IMR-90 (cell line): ENCODE data around the gene DIAPH1. TPM values are rescaled to one million over a fixed set of nuclear protein-coding genes. Genes with fewer than 3 reads are reported as not detected.
A peak's percentile ranks its signal among the peaks of the same experiment; 100 is the strongest.

Experiments
- ATAC-seq: fragments of 200-7000 bp; cut with Tn5 transposase; 2 replicates; pipeline ENCODE4 v1.9.1; 2020; ENCODE audit warnings: low read depth, mild to moderate bottlenecking, moderate library complexity
- BruUV-seq: library from RNA; stranded (reverse); fragments of 400-500 nt; replicated peaks from 2 replicates; lab custom pipeline; 2021; lab: Mats Ljungman, UMichigan
- CTCF ChIA-PET: fragments of 300-600 bp; formaldehyde crosslinking; extraction: SDS; loops from one replicate; lab custom pipeline; 2021; ENCODE audit warnings: antibody characterized with exemption; lab: Yijun Ruan, JAX
- POLR2A ChIA-PET: fragments of 300-600 bp; sonication (Branson Sonifier 250); formaldehyde crosslinking; loops from one replicate; lab custom pipeline; 2022; ENCODE audit warnings: antibody characterized with exemption; ENCODE audit not compliant: unreplicated experiment; lab: Charles Lee
- DNase-seq: peaks from one replicate; pipeline ENCODE4 v3.0.0; 2013
- H2AFZ ChIP-seq: replicated peaks from 2 replicates; pipeline ENCODE3; 2013; ENCODE audit warnings: low read length, mild to moderate bottlenecking; ENCODE audit not compliant: poor library complexity
- H2AK5ac ChIP-seq: 2 replicates; pipeline ENCODE4 v1.6.1; 2013; ENCODE audit warnings: low read depth, low read length, inconsistent platforms
- H2AK9ac ChIP-seq: replicated peaks from 2 replicates; pipeline ENCODE3; 2013; ENCODE audit warnings: mild to moderate bottlenecking, low read depth, low read length, moderate library complexity; ENCODE audit not compliant: poor library complexity
- H2BK120ac ChIP-seq: 2 replicates; pipeline ENCODE4 v1.6.1; 2013; ENCODE audit warnings: low read depth, low read length, inconsistent platforms
- H2BK15ac ChIP-seq: 3 replicates; pipeline ENCODE4 v1.6.1; 2013; ENCODE audit warnings: low read depth, low read length, inconsistent platforms
- H2BK20ac ChIP-seq: 2 replicates; pipeline ENCODE4 v1.6.1; 2013; ENCODE audit warnings: low read depth, mild to moderate bottlenecking, inconsistent platforms, low read length, moderate library complexity
- H2BK5ac ChIP-seq: 2 replicates; pipeline ENCODE4 v1.6.1; 2013; ENCODE audit warnings: mild to moderate bottlenecking, low read depth, low read length, inconsistent platforms; ENCODE audit not compliant: poor library complexity, severe bottlenecking
- H3K14ac ChIP-seq: replicated peaks from 2 replicates; pipeline ENCODE4 v1.6.1; 2013; ENCODE audit warnings: low read depth, low read length, inconsistent platforms
- H3K18ac ChIP-seq: 2 replicates; pipeline ENCODE4 v1.6.1; 2013; ENCODE audit warnings: low read depth, low read length, control low read depth
- H3K23ac ChIP-seq: 2 replicates; pipeline ENCODE4 v1.6.1; 2013; ENCODE audit warnings: low read depth, low read length, inconsistent platforms
- H3K27ac ChIP-seq: 2 replicates; pipeline ENCODE4 v1.5.1; 2013; ENCODE audit warnings: mild to moderate bottlenecking, control low read depth, low read length; ENCODE audit not compliant: insufficient read depth
- H3K27me3 ChIP-seq: 2 replicates; pipeline ENCODE4 v1.6.1; 2013; ENCODE audit warnings: low read length; ENCODE audit not compliant: control insufficient read depth, insufficient read depth
- H3K36me3 ChIP-seq: 2 replicates; pipeline ENCODE4 v1.6.1; 2013; ENCODE audit warnings: low read length, mixed read lengths; ENCODE audit not compliant: control insufficient read depth, insufficient read depth
- H3K4ac ChIP-seq: 2 replicates; pipeline ENCODE4 v1.6.1; 2013; ENCODE audit warnings: low read depth, low read length, inconsistent platforms
- H3K4me1 ChIP-seq: 2 replicates; pipeline ENCODE4 v1.6.1; 2013; ENCODE audit warnings: low read length, mixed read lengths; ENCODE audit not compliant: control insufficient read depth, insufficient read depth
- H3K4me2 ChIP-seq: 2 replicates; pipeline ENCODE4 v1.6.1; 2013; ENCODE audit warnings: low read depth, mild to moderate bottlenecking, control low read depth, low read length, moderate library complexity
- H3K4me3 ChIP-seq: 2 replicates; pipeline ENCODE4 v1.5.1; 2013; ENCODE audit warnings: low read depth, mild to moderate bottlenecking, control low read depth, low read length, moderate library complexity; ENCODE audit not compliant: insufficient read depth
- H3K56ac ChIP-seq: 2 replicates; pipeline ENCODE4 v1.6.1; 2013; ENCODE audit warnings: low read length, inconsistent platforms; ENCODE audit not compliant: insufficient read depth; ENCODE audit errors: extremely low read depth
- H3K79me1 ChIP-seq, 2 experiments: 2 replicates each; pipeline ENCODE4 v1.6.1; 2013; ENCODE audit warnings: low read length in 2 of 2, inconsistent platforms in 1 of 2, low read depth in 1 of 2
- H3K9ac ChIP-seq: 2 replicates; pipeline ENCODE4 v1.6.1; 2013; ENCODE audit warnings: low read depth, low read length, control low read depth
- H3K9me1 ChIP-seq: 2 replicates; pipeline ENCODE4 v1.6.1; 2013; ENCODE audit warnings: low read length, inconsistent platforms; ENCODE audit not compliant: insufficient read depth
- H3K9me3 ChIP-seq: 2 replicates; pipeline ENCODE4 v1.6.1; 2013; ENCODE audit warnings: low read length; ENCODE audit not compliant: control insufficient read depth, insufficient read depth
- H4K20me1 ChIP-seq: 2 replicates; pipeline ENCODE4 v1.6.1; 2013; ENCODE audit warnings: low read length, inconsistent platforms; ENCODE audit not compliant: insufficient read depth
- H4K5ac ChIP-seq: 2 replicates; pipeline ENCODE4 v1.6.1; 2013; ENCODE audit warnings: mild to moderate bottlenecking, low read depth, low read length, control low read depth
- H4K8ac ChIP-seq, 2 experiments: 2 replicates each; pipeline ENCODE4 v1.6.1; 2013; ENCODE audit warnings: low read depth in 2 of 2, low read length in 2 of 2, control low read depth in 1 of 2, inconsistent platforms in 1 of 2
- H4K91ac ChIP-seq: 2 replicates; pipeline ENCODE4 v1.6.1; 2013; ENCODE audit warnings: low read depth, low read length, inconsistent platforms; ENCODE audit not compliant: insufficient read depth
- CEBPB ChIP-seq: IDR thresholded peaks from 2 replicates; pipeline ENCODE4 v1.6.1; 2012; ENCODE audit warnings: low read depth, low read length, improper control_type of control experiment
- CTCF ChIP-seq: conservative IDR thresholded peaks from 2 replicates; pipeline ENCODE4 v1.5.1; 2012; ENCODE audit warnings: mild to moderate bottlenecking, low read depth, low read length, improper control_type of control experiment
- ELK1 ChIP-seq: fragments of 150-350 bp; IDR thresholded peaks from 2 replicates; pipeline ENCODE4 v1.6.1; 2016; ENCODE audit warnings: low read depth, mild to moderate bottlenecking, low read length, moderate library complexity, borderline replicate concordance
- POLR2A ChIP-seq: IDR thresholded peaks from 2 replicates; pipeline ENCODE4 v1.6.1; 2012; ENCODE audit warnings: mild to moderate bottlenecking, low read depth, low read length
- RAD21 ChIP-seq: IDR thresholded peaks from 2 replicates; pipeline ENCODE4 v1.6.1; 2012; ENCODE audit warnings: low read length, improper control_type of control experiment
- RCOR1 ChIP-seq: IDR thresholded peaks from 2 replicates; pipeline ENCODE4 v1.6.1; 2012; ENCODE audit warnings: mild to moderate bottlenecking, low read length, improper control_type of control experiment; ENCODE audit not compliant: insufficient replicate concordance
- RFX5 ChIP-seq: IDR thresholded peaks from 2 replicates; pipeline ENCODE4 v1.8.0; 2012; ENCODE audit warnings: low read depth, mild to moderate bottlenecking, low read length, moderate library complexity
- USF2 ChIP-seq: fragments of 150-350 bp; IDR thresholded peaks from 2 replicates; pipeline ENCODE4 v1.6.1; 2017; ENCODE audit warnings: mild to moderate bottlenecking, antibody characterized with exemption, low read length, low read depth
- WGBS, 2 experiments: methylation state at CpG; one replicate each; pipeline versions ENCODE4 v1.1.5 to v1.1.7; 2013; ENCODE audit warnings: missing lambda C conversion rate in 2 of 2; ENCODE audit not compliant: insufficient read length in 1 of 2; ENCODE audit errors: extremely low coverage in 2 of 2; 5-methylcytosine and 5-hydroxymethylcytosine counted together
- dilution Hi-C: fragments of 300-500 bp; cut with HindIII; formaldehyde crosslinking; loops from one replicate; pipeline ENCODE4 v1.14.3; 2018; ENCODE audit warnings: low sequenced_read_pairs; ENCODE audit not compliant: unreplicated experiment
- in situ Hi-C: fragments of 300-500 bp; cut with MboI; formaldehyde crosslinking; loops from 3 replicates; pipeline ENCODE4 v1.14.3; 2019; ENCODE audit warnings: low sequenced_read_pairs, inconsistent platforms, mixed read lengths
- intact Hi-C: fragments of 100-400 bp; cut with micrococcal nuclease; formaldehyde crosslinking; loops from 2 replicates; pipeline ENCODE4 v1.10.0; 2022
- polyA plus RNA-seq, 3 experiments: library from polyadenylated mRNA; depleted of rRNA; stranded (reverse); fragments of >200 nt; gene quantifications; 2 replicates each; pipeline ENCODE4 v1.2.3, GENCODE V29; 2012; ENCODE audit warnings: low replicate concordance in 1 of 3
- total RNA-seq: library from RNA; depleted of rRNA; stranded (reverse); fragments of >200 nt; gene quantifications from 2 replicates; pipeline ENCODE4 v1.2.3, GENCODE V29; 2012

The DIAPH1 gene
- total and polyA plus RNA-seq, 2 of the 4 experiments (the other 2 are of a cell fraction): 12.0 to 37.4 TPM

GRCh38 chr5:141506381-141507155, 112.2 kb downstream of the DIAPH1 start:
- no peaks in the 10 kb centered on the region for H3K9me3 ChIP-seq
- H3K9ac ChIP-seq: no peak overlapping the region
- H2BK15ac ChIP-seq: no peak overlapping the region
- no peak overlapping the region for H2AK5ac ChIP-seq
- peak overlapping the region; percentile 5; the same call in 1 of the 2 replicates for H2BK20ac ChIP-seq
- no peak overlapping the region for H3K4me3 ChIP-seq
- WGBS, 2 experiments: 83% methylated on average over 5 of the region's 8 CpGs; no CpG with 5 or more reads in 1 of the 2 experiments
- no peak overlapping the region for H3K18ac ChIP-seq
- no peak overlapping the region for H3K56ac ChIP-seq
- H3K14ac ChIP-seq: 0 out of 2 replicates have a peak overlapping the region, but pooled peaks have one; percentile 17
- H4K8ac ChIP-seq: no peak overlapping the region
- no TSS peak for BruUV-seq
- H2BK5ac ChIP-seq: no peak overlapping the region
- H4K20me1 ChIP-seq: peaks cover 20% of the 10 kb centered on the region
- peaks cover 11% of the 10 kb centered on the region; the same call in 1 of the 2 replicates for H3K9me1 ChIP-seq
- H3K23ac ChIP-seq: no peak overlapping the region
- CTCF ChIA-PET: interaction anchor here (0.5 to 1.0 kb wide), 2 partner anchors 15 to 74 kb away, joined by 3 read pairs; no protein-coding TSS in a partner anchor
- H2AK9ac ChIP-seq: no peak overlapping the region
- POLR2A ChIA-PET: no interaction called here
- TF ChIP-seq RAD21 (no peak), POLR2A (no peak), RFX5 (no peak), ELK1 (no peak), RCOR1 (no peak), CEBPB (no peak), USF2 (no peak), CTCF (no peak)
- dilution Hi-C loops (no loop called here), intact Hi-C loops (no loop called here), in situ Hi-C loops (no loop called here)
- H3K79me1 ChIP-seq: peaks cover 12 to 27% of the 10 kb centered on the region in 2 experiments
- no peak overlapping the region for H3K4me2 ChIP-seq
- ATAC-seq: no peak
- H3K4ac ChIP-seq: no peak overlapping the region
- peak overlapping the region; percentile 48; the same call in 1 of the 2 replicates for H3K27ac ChIP-seq
- no peaks in the 10 kb centered on the region for H3K27me3 ChIP-seq
- H4K91ac ChIP-seq: no peak overlapping the region
- peaks cover 39% of the 10 kb centered on the region for H3K36me3 ChIP-seq
- no peak overlapping the region for H4K5ac ChIP-seq
- H3K4me1 ChIP-seq: peaks cover 24% of the 10 kb centered on the region
- no peak overlapping the region for H2AFZ ChIP-seq
- DNase-seq: no peak
- no peak overlapping the region for H2BK120ac ChIP-seq
